ENCODE data around the gene ACVRL1. TPM values are rescaled to one million over a fixed set of nuclear protein-coding genes. Genes with fewer than 3 reads are reported as not detected.

The ACVRL1 gene
- total RNA-seq, 1 experiment from 2014 or later, result not detected

GRCh38 chr12:51948066-51948465 is 40.8 kb downstream of the ACVRL1 start:
- peaks cover 12 to 15% of the 10 kb centered on the region in 2 experiments for H3K9me3 Mint-ChIP-seq
- H3K4me2 ChIP-seq (ENCODE audit: insufficient read depth, insufficient read length, low read length), result no peak overlapping the region

More at GRCh38 chr12:51948066-51948465, 40.8 kb downstream of the ACVRL1 start:
- Histone ChIP-seq H2BK120ac (ENCODE audit: low read depth, low read length, poor library complexity, severe bottlenecking) (no peak overlapping the region), H2AK5ac (ENCODE audit: insufficient read length, low read length) (no peak overlapping the region), H3K27me3 (ENCODE audit: insufficient read depth, low read length) (peaks cover 27% of the 10 kb centered on the region; the same call in 1 of the 2 replicates), H4K5ac (ENCODE audit: insufficient read length, low read depth, low read length) (no peak overlapping the region), H3T11ph (ENCODE audit: low read length) (no peak overlapping the region), H3K14ac (ENCODE audit: insufficient read depth, low read length) (no peak overlapping the region), H2BK5ac (ENCODE audit: insufficient read length, low read length) (no peak overlapping the region), H2BK15ac (ENCODE audit: low read depth, low read length) (no peak overlapping the region), H2BK12ac (ENCODE audit: insufficient read length, low read depth, low read length) (no peak overlapping the region), H3K27ac (ENCODE audit: insufficient read length, low read depth, low read length) (no peak overlapping the region), H3K23me2 (ENCODE audit: insufficient read length, low read depth, low read length, poor library complexity, severe bottlenecking) (peaks cover 12% of the 10 kb centered on the region), H4K8ac (replicated peaks; ENCODE audit: insufficient read length, low read depth, low read length) (no peak overlapping the region), H3K4ac (ENCODE audit: low read depth, low read length) (no peak overlapping the region), H3K79me1 (ENCODE audit: insufficient read depth, low read depth, low read length, poor library complexity, severe bottlenecking) (no peaks in the 10 kb centered on the region), H4K91ac (ENCODE audit: insufficient read length, low read depth, low read length) (no peak overlapping the region), H2AFZ (ENCODE audit: low read length) (no peak overlapping the region), H4K20me1 (ENCODE audit: control insufficient read depth, insufficient read depth, insufficient read length) (no peaks in the 10 kb centered on the region), H3K9me3 (ENCODE audit: control insufficient read depth, low read depth, low read length) (peaks cover 5% of the 10 kb centered on the region), H3K79me2 (ENCODE audit: insufficient read depth, low read length) (no peaks in the 10 kb centered on the region), H3K56ac (ENCODE audit: insufficient read length, low read depth, low read length) (no peak overlapping the region), H3K4me1 (ENCODE audit: insufficient read depth, low read length) (no peaks in the 10 kb centered on the region), H2BK20ac (ENCODE audit: low read depth, low read length, poor library complexity, severe bottlenecking) (no peak overlapping the region), H3K18ac (ENCODE audit: insufficient read length, low read depth, low read length) (no peak overlapping the region), H3K23ac (ENCODE audit: insufficient read length, low read depth, low read length) (no peak overlapping the region), H3K9ac (ENCODE audit: extremely low read depth, insufficient read length, low read length) (no peak overlapping the region)
- no peak for DNase-seq
- no CpG with 5 or more reads among the region's 6 CpGs for WGBS (ENCODE audit: extremely low coverage, insufficient read length, low lambda C conversion rate)
- H3K4me1 Mint-ChIP-seq, result peaks cover 6 to 7% of the 10 kb centered on the region in 2 experiments
- no peak overlapping the region for H3K4me3 Mint-ChIP-seq
- TF ChIP-seq CTCF (conservative IDR thresholded peaks at IDR 0.05), result no peak
- H3K27me3 Mint-ChIP-seq (ENCODE audit: low read depth), result peaks cover 78% of the 10 kb centered on the region
- no peak overlapping the region for H3K27ac Mint-ChIP-seq
- H3K36me3 Mint-ChIP-seq (ENCODE audit: insufficient read depth in 1 of 3, low read depth in 3 of 3), result peaks cover 0 to 5% (median 5%) of the 10 kb centered on the region in 3 experiments; a peak in 5 of 7 replicates
